C4-2B (cell line): Measurements from ENCODE around the gene LHX5.

Experiments used
- H3K27ac ChIP-seq: fragments of 450-650 bp; 2 replicates; pipeline ENCODE4 v1.5.1; 2017
- ZFX ChIP-seq: fragments of 450-650 bp; IDR thresholded peaks from 2 replicates; pipeline ENCODE4 v1.6.1; 2017
- TF ChIP-seq, protein P1 (sequence below): fragments of 450-650 bp; conservative IDR thresholded peaks from 2 replicates; pipeline ENCODE4 v1.5.1; 2017; ENCODE audit warnings: mild to moderate bottlenecking

Gene LHX5

DNA sequence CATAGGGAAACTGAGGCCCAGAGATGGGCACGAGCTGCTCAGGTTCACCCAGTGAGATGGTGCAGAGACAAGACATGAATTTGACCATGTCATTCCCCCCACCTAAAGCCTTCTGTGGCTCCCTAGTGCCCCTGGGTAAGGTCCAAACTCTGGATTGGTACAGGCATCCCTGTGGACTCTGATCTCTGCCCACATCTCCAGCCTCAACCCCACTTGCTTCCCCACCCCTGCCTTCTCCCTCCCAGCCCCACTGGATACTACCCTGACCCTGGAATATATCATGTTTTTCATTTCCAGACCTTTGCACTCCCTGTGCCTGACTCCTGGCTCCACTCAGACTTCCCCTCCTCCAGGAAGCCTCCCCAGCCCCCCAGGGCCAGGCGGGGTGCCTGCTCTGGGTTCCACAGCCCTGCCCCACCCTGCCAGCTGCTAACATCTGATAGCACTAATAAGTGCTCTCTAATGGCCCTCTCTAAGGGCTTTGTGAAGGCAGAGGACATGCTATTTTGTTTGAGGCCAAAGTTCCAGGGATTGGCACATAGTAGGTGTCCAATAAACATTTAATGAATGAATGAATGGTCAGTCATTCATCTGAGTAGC lies 50.6 kb downstream of the LHX5 start:
- no peak for TF ChIP-seq ZFX
- TF ChIP-seq, protein P1, sequence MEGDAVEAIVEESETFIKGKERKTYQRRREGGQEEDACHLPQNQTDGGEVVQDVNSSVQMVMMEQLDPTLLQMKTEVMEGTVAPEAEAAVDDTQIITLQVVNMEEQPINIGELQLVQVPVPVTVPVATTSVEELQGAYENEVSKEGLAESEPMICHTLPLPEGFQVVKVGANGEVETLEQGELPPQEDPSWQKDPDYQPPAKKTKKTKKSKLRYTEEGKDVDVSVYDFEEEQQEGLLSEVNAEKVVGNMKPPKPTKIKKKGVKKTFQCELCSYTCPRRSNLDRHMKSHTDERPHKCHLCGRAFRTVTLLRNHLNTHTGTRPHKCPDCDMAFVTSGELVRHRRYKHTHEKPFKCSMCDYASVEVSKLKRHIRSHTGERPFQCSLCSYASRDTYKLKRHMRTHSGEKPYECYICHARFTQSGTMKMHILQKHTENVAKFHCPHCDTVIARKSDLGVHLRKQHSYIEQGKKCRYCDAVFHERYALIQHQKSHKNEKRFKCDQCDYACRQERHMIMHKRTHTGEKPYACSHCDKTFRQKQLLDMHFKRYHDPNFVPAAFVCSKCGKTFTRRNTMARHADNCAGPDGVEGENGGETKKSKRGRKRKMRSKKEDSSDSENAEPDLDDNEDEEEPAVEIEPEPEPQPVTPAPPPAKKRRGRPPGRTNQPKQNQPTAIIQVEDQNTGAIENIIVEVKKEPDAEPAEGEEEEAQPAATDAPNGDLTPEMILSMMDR = no peak

DNA sequence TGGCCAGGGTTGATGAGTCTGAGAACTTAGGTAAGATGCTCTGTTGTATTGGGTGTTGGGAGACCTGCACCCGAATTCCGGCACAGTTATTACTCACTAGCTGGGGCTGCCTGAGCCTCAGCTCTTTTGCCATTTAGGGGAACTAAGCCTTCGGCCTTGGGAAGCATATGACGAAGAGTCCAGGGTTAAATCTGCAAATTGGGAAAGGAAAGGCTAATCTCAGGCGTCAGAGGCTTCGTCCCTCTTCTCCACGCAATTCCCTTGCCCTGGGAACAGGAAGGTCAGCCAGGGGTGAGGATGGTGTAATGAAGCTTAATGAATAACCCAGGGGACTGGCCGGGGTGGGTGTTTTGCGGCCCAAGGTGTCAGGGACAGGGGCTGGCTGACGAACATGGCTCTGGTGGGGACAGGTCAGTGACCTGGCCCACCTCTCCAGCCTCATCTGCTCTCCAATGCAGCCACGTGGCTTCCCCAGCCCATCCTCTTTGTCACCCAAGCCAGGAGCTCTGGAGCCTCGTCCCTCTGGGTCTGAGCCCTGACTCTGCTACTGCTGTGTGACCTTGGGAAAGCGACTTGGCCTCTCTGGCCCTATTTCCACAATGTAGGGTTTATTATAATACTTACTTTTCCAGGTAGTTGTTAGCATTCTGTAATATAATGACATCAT lies 53.3 kb downstream of the LHX5 start:
- TF ChIP-seq, protein P1 = no peak
- TF ChIP-seq ZFX = no peak
- no peak overlapping the region for H3K27ac ChIP-seq

More for the DNA sequence above, 50.6 kb downstream of the LHX5 start:
- H3K27ac ChIP-seq = no peak overlapping the region

DNA sequence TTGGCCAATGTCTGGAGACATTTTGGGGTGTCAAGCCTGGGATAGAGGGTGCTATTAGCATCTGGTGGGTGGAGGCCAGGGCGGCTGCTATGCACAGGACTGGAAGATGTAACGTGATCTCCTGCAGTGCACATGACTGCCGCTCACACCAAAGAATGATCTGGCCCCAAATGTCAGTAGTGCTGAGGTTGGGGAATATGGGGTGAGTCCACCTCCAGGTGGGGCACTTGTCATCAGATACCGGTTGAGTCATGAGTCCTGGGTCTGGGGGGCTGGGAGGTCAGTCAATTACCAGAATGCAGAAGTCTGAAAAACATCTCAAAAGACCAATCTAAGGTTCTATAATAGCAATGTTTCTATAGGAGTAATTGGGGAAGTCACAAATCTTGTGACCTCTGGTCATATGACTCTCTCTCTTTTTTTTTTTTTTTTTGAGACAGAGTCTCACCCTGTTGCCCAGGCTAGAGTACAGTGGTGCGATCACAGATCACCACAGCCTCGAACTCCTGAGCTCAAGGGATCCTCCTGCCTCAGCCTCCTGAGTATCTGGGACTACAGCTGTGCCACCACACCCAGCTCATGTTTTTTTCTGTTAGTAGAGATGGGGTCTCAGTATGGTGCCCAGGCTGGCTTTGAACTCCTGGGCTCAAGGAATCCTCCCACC lies 55.4 kb downstream of the LHX5 start:
- no peak overlapping the region for H3K27ac ChIP-seq
- TF ChIP-seq ZFX = no peak
- TF ChIP-seq, protein P1 = no peak

DNA sequence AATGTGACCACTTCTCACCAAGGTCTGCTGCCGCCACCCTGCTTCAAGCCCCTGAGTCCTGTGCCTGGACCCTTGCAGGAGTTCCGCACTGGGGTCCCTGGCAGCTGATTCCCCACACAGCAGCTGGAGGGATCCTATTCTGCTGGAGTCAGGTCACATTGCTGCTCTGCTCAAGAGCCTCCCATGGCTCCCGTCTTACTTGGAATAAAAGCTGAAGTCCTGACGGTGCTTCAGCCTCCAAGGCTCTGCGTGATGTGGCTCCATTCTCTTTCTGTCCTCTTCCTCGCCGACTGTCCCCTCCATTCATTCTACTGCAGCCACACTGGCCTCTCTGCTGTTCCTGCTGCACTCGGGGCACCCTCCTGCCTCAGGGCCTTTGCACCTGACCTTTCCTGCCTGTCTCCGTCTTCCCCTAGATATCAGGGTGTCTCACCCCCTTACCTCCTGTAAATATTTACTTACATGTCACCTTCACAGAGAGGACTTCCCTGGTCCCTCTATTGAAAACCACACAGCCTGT lies 57.1 kb downstream of the LHX5 start:
- H3K27ac ChIP-seq = no peak overlapping the region
- no peak for TF ChIP-seq ZFX
- TF ChIP-seq, protein P1 = no peak

DNA sequence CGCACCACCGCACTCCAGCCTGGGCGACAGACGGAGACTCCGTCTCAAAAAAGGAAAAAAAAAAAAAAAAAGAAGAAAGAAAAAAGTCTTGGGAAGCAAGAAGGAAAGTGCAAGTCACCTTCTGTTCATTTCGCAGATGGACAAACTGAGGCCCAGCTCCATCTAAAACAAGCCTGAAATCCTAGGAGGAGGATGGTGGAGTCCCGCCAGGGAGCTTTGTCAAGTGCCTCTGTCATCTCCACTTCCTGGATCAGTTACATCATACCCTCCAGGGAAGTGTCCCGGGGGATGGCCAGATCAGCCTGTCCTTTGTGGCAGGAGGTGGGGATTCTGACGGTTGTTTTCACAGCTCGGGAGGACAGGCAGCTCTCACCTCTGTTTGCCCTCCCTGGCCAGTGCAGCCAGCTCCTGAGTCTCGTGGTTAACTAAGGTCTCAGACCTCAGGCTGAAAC lies 58.2 kb downstream of the LHX5 start:
- no peak overlapping the region for H3K27ac ChIP-seq
- TF ChIP-seq, protein P1 = no peak
- no peak for TF ChIP-seq ZFX
